ENCODE results near the gene REEP3. TPM values are rescaled to one million over a fixed set of nuclear protein-coding genes. Genes with fewer than 3 reads are reported as not detected.

Gene REEP3
- total RNA-seq, 1 experiment from 2014 or later = 59.2 TPM

- DNase-seq (ENCODE audit: low read depth) = no peak
These were observed 15.6 kb upstream of the REEP3 start for GRCh38 chr10:63505562-63505961.

DNA sequence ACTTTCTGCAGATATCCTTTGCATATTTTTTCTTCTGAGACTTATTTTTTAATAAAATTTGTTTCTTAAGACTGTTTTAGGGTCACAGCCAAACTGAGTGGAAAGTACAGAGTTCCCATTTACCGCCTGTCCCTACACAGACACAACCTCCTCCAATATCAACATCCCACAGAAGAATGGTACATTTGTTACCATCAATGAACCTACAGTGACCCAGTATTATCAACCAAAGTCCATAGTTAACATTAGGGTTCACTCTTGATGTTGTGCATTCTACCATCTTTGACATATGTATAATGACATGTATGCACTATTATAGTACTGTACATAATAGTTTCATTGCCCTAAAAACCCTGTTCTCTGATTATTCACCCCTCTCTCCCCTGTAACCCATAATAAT is 14.6 kb upstream of the REEP3 start:
- DNase-seq (ENCODE audit: low read depth) = no peak

DNA sequence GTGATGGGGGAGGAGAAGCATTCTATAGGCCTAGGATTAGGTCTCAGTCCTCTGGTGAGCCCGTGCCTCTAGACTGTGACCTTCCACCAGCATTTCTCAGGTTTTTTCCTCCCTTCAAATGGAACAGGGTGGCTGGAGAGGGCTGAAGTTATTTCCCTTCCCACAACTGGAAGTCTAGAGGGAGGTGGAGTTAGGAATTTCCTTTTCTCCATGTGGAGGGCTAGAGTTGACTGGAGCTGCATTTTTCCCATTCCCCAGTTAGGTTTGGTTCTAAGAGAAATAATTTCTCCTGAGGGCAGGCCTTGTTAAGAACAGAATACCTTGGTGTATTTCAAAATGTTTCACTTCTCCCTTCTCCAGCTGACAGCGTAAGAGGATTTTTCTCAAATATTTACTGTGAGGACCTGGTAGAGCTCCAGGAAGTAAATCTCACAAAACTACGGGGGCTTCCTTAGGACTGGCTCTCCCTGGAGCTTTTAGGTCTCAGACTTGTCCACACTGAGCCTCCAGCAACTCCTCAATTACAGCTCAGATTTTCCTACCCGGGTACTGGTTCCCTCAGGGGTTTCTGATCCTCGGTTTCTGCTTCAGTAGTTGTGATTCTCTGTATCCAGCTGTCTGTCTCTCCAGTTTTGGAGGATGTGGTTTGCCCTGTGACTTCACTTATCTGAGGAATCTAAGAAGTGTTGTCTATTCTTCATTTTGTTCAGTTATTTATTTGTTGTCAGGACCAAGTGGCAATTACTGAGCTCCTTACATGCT is 6.0 kb upstream of the REEP3 start:
- DNase-seq (ENCODE audit: low read depth) = peak; percentile 85

DNA sequence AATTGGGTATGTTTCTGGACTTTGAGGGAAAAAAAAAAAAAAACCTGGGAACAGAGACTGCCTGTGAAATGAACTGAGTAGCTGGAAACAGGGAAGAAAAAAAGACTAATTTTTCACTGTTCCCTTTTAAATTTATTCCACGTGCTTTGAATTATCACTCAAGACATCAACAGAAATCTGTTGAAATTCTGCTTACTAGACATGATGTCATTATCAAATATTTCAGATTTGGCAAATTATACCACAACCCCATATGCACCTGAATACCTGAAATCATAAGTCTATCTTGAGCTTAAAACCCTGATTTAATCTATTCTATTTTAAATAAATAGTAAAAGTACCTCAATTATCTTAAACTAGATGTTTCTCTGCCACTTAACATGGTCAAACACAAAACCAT is 5.0 kb upstream of the REEP3 start:
- no peak for DNase-seq (ENCODE audit: low read depth)

GRCh38 chr10:63518690-63519288 is 2.4 kb upstream of the REEP3 start:
- no peak for DNase-seq (ENCODE audit: low read depth)

- peak; percentile 70 for DNase-seq (ENCODE audit: low read depth)
These were observed 445 bp downstream of the REEP3 start for GRCh38 chr10:63521416-63522276.

DNA sequence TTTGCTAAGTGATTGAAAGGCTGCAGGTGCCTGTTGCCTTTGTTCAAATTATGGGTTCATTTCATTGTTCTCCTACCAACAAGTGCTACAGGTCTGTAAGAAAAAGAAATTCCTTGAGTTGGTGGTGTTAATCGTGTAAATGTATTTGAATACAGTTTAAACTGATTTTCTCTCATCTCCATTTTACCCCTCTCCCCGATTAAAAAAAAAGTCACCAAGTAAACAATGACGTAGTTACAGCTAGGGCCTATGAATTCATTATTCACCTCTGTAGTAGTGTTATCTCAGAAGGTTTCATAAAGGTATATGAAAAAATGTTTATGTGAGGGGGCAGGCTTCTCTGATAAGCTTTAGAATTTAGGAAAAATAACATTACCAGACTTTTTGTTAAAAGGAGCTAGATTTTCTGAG is 1.1 kb downstream of the REEP3 start:
- no peak for DNase-seq (ENCODE audit: low read depth)

DNA sequence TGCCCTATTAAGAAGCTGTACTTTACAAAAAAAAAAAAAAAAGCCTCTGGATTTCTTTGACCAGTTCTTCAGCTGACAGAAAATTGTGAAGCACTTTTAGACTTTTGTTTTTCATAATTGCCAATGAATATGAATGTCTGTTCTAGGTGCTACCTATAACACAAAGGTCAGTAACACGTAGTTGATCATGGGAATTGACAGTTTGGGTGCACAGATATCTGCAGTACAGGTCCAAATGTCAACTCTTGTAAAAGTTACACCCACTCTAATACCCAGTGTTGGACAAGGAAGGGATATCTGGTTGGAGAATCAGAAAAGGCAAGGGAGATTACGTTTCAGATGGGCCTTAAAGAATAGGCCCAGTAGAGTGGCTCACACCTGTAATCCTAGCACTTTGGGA is 1.8 kb downstream of the REEP3 start:
- DNase-seq (ENCODE audit: low read depth) = no peak

- no peak for DNase-seq (ENCODE audit: low read depth)
These were observed 3.8 kb downstream of the REEP3 start for GRCh38 chr10:63525021-63525420.

GRCh38 chr10:63527401-63527800 is 6.2 kb downstream of the REEP3 start:
- no peak for DNase-seq (ENCODE audit: low read depth)

- DNase-seq (ENCODE audit: low read depth) = no peak
These were observed 7.0 kb downstream of the REEP3 start for GRCh38 chr10:63528084-63528744.

GRCh38 chr10:63530409-63530808 is 9.2 kb downstream of the REEP3 start:
- DNase-seq (ENCODE audit: low read depth) = no peak

DNA sequence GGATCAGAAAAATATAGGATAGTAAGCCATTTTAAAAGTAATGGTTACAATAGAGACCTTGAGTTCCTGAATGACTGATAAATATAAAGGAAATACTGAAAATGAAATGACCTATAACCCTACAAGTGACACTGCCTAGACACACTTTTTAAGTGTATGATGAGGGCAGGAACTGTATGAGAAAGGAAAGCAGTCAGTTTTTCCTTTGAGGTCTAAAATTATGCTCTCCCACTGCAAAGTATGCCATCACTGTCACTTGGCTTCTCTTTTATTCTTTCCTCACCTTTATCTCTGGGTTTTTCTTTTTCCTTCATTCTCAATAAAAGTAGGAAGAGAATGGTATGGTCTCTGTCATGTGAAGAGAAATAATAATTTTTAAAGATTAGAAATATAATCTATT is 13.5 kb downstream of the REEP3 start:
- no peak for DNase-seq (ENCODE audit: low read depth)

GRCh38 chr10:63536698-63537097 is 15.5 kb downstream of the REEP3 start:
- no peak for DNase-seq (ENCODE audit: low read depth)

- DNase-seq (ENCODE audit: low read depth) = peak; percentile 36
These were observed 16.3 kb downstream of the REEP3 start for GRCh38 chr10:63537536-63537935.

GRCh38 chr10:63539377-63539776 is 18.2 kb downstream of the REEP3 start:
- DNase-seq (ENCODE audit: low read depth) = no peak

GRCh38 chr10:63539994-63540393 is 18.8 kb downstream of the REEP3 start:
- DNase-seq (ENCODE audit: low read depth) = no peak

DNA sequence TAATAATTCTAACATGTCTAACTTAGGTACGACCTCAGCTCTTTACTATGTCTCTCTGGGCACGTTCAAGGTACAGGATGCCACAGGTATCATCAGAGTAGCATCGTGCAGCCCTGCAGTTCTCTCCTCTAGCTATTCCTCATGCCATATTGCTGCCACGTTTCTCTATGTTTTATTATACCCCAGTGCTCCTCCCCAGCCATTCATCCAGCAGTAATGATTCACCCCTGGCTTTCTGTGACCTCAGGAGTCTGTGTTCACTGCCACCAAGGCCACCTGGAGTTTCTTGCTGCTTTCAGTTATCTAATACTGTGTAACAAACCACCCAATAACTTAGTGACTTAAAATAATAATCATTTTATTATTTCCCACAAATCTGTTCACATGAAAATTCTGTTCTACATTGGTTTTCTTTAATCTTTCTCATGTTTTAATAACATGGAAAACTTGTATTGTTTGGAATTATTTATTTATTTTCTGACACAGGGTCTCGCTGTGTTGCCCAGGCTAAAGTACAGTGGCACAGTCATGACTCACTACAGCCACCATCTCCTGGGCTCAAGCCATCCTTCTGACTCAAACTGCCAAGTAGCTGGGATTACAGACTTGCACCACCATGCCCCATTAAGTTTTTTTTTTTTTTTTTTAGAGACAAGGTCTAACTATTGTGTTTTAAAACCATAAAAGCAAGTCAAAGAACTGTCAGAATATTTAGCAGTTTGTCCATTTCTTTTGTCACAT is 21.8 kb downstream of the REEP3 start:
- peak; percentile 67 for DNase-seq (ENCODE audit: low read depth)

GRCh38 chr10:63543576-63543962 is 22.4 kb downstream of the REEP3 start:
- DNase-seq (ENCODE audit: low read depth) = no peak

DNA sequence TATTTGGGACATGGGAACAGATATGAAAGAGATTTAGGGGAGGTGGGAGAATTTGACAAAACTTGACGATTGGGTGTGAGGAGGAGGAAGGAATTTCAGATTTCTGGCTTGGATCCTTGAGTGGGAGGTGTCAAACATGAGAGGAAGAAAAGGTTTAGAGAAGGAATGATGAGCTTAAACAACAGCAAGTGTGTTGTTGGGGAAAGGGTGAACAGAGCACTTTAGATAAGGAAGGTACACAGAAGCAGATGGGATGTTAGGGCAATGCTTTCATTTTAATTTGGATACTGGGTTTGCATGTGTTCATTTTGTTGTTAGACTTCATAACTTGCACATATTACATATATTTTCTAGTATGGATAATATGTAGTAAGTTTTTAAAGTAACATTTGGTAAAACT is 23.2 kb downstream of the REEP3 start:
- DNase-seq (ENCODE audit: low read depth) = no peak

Measured in LHCN-M2 (cell line).